HepG2 (cell line): ENCODE data around the gene NAPB. TPM values are rescaled to one million over a fixed set of nuclear protein-coding genes. Genes with fewer than 3 reads are reported as not detected.
A peak's percentile ranks its signal among the peaks of the same experiment; 100 is the strongest.

Experiments
- CBFB ChIP-seq: sonication (generic); formaldehyde crosslinking; IDR thresholded peaks from 2 replicates; pipeline ENCODE4 v1.4.0; 2020; ENCODE audit warnings: missing genetic modification reagents
- CTCF ChIP-seq: sonication (generic); formaldehyde crosslinking; IDR thresholded peaks from 2 replicates; pipeline ENCODE4 v1.5.0; 2020; ENCODE audit warnings: mild to moderate bottlenecking, missing genetic modification reagents, moderate library complexity
- NFE2L2 ChIP-seq: fragments of 150-350 bp; IDR thresholded peaks from 2 replicates; pipeline ENCODE4 v1.6.1; 2014; ENCODE audit warnings: low read length
- REST ChIP-seq, 2 experiments: IDR thresholded peaks; 2 replicates each; pipeline ENCODE4 v1.6.1; 2011 to 2012; ENCODE audit warnings: low read length in 2 of 2, borderline replicate concordance in 1 of 2, low read depth in 1 of 2, mild to moderate bottlenecking in 1 of 2, moderate library complexity in 1 of 2
- ZNF34 ChIP-seq: sonication (generic); formaldehyde crosslinking; IDR thresholded peaks from 2 replicates; pipeline ENCODE4 v1.4.0; 2020; ENCODE audit warnings: mild to moderate bottlenecking, missing genetic modification reagents, borderline replicate concordance
- ZNF674 ChIP-seq: sonication (generic); formaldehyde crosslinking; IDR thresholded peaks from 2 replicates; pipeline ENCODE4 v1.5.0; 2020; ENCODE audit warnings: low read depth, mild to moderate bottlenecking, missing genetic modification reagents
- ZNF761 ChIP-seq: sonication (generic); formaldehyde crosslinking; conservative IDR thresholded peaks from 2 replicates; pipeline ENCODE4 v1.4.0; 2020; ENCODE audit warnings: mild to moderate bottlenecking, missing genetic modification reagents
- polyA plus RNA-seq, 8 experiments: library from polyadenylated mRNA; depleted of rRNA in 3 of 8; stranded (reverse) in 7 of 8; unstranded in 1 of 8; fragments of >200 nt; fragmentation: Illumina TruSeq in 4 of 8; extraction: Trizol in 4 of 8; gene quantifications; 2 replicates each; pipeline versions ENCODE4 v1.2.1 to v1.2.3, GENCODE V29; 2011 to 2016; ENCODE audit warnings: low read depth in 4 of 8, missing spikeins in 1 of 8, mixed read lengths in 1 of 8; ENCODE audit not compliant: insufficient read depth in 1 of 8
- total RNA-seq, 5 experiments: library from RNA; depleted of rRNA; stranded (reverse); fragments of >200 nt; fragmentation: Illumina TruSeq; extraction: Trizol; gene quantifications; 2 replicates each; pipeline ENCODE4 v1.2.3, GENCODE V29; 2016; ENCODE audit warnings: low read depth in 1 of 5
- TF ChIP-seq, protein P1 (sequence below): IDR thresholded peaks from 2 replicates; pipeline ENCODE4 v1.6.1; 2016; ENCODE audit warnings: missing compliant biosample characterization, missing genetic modification reagents, borderline replicate concordance
- TF ChIP-seq, protein P2 (sequence below): sonication (generic); formaldehyde crosslinking; IDR thresholded peaks from 2 replicates; pipeline ENCODE4 v1.9.0; 2021; ENCODE audit warnings: missing genetic modification reagents, borderline replicate concordance

Gene NAPB
- total and polyA plus RNA-seq, 2 of the 13 experiments (the other 11 are each of a cell fraction or from before 2014, with no cell fraction given) = 15.2 to 16.1 TPM

DNA sequence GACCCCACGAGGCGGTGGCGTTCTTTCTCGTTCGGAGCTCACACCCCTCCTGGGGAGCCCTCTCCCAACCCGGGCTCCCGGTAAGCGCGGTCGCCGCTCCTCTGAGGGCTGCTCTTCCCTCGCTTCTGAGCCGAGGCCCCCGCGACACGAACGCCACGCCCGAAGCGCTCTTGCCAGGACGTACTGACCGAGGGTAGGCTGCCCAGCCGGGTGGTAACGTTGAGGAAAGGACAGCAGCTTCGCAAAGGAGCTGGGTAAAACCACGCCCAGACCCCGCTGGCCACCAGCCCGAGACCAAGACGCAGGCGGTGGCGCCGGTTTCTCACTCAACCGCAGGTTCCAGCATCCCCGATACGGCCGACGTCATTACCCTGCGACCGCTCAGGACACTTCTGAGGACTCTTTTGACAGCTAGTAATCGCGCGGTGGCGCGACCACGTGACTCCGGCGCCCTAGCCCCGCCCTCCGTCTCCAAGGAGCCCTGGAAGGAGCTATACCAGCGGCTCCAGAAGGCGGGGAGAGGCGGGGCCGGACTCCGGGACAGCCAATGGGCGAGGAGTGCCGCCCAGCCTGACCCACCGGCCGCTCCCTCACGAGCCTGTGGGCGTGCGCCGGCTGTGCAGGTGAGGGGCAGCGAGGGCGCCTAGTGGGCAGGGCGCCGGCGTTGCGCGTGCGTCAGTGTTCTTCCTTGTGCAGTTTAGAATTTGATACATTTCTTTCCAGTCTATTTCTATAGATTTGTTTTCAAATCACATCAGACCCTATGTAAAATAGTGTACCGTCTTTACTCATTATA lies 63.3 kb downstream of the NAPB start (continued):
- TF ChIP-seq ZNF761 (CRISPR knock-in tag) (no peak; the same call in 1 of the 2 replicates), REST (IDR thresholded peaks at IDR 0.05; ENCODE audit: borderline replicate concordance in 1 of 2, low read depth in 1 of 2, low read length in 2 of 2) (0 out of 4 replicates have a peak, but pooled peaks of 1 of the 2 experiments have one; percentile 14), ZNF34 (CRISPR knock-in tag) (0 out of 2 replicates have a peak, but pooled peaks have one; percentile 33), CBFB (CRISPR knock-in tag) (peak; percentile 97), CTCF (CRISPR knock-in tag) (peak; percentile 52), NFE2L2 (no peak), ZNF674 (no peak)
- TF ChIP-seq, protein P1, sequence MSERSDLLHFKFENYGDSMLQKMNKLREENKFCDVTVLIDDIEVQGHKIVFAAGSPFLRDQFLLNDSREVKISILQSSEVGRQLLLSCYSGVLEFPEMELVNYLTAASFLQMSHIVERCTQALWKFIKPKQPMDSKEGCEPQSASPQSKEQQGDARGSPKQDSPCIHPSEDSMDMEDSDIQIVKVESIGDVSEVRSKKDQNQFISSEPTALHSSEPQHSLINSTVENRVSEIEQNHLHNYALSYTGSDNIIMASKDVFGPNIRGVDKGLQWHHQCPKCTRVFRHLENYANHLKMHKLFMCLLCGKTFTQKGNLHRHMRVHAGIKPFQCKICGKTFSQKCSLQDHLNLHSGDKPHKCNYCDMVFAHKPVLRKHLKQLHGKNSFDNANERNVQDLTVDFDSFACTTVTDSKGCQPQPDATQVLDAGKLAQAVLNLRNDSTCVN = peak; percentile 71; the same call in 1 of the 2 replicates
- TF ChIP-seq, protein P2, sequence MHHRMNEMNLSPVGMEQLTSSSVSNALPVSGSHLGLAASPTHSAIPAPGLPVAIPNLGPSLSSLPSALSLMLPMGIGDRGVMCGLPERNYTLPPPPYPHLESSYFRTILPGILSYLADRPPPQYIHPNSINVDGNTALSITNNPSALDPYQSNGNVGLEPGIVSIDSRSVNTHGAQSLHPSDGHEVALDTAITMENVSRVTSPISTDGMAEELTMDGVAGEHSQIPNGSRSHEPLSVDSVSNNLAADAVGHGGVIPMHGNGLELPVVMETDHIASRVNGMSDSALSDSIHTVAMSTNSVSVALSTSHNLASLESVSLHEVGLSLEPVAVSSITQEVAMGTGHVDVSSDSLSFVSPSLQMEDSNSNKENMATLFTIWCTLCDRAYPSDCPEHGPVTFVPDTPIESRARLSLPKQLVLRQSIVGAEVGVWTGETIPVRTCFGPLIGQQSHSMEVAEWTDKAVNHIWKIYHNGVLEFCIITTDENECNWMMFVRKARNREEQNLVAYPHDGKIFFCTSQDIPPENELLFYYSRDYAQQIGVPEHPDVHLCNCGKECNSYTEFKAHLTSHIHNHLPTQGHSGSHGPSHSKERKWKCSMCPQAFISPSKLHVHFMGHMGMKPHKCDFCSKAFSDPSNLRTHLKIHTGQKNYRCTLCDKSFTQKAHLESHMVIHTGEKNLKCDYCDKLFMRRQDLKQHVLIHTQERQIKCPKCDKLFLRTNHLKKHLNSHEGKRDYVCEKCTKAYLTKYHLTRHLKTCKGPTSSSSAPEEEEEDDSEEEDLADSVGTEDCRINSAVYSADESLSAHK (CRISPR knock-in tag) = no peak; the same call in 1 of the 2 replicates
